Astrocyte of the spinal cord (primary cell): ENCODE results near the gene CDK11B.
"Not testable (repeated sequence)": the region's sequence is repeated elsewhere in the genome, so short reads cannot be mapped to it uniquely, and the experiment has no call there.

ENCODE experiments used
- DNase-seq: peaks from one replicate; pipeline ENCODE4 v3.0.0; 2011; ENCODE audit warnings: low read depth, low spot score
- H3K4me3 ChIP-seq: 2 replicates; pipeline ENCODE4 v1.5.1; 2011; ENCODE audit warnings: low read depth, mild to moderate bottlenecking, low read length, moderate library complexity
- CTCF ChIP-seq: IDR thresholded peaks from 2 replicates; pipeline ENCODE4 v1.5.1; 2012; ENCODE audit warnings: low read depth, mild to moderate bottlenecking, low read length, inconsistent platforms
- in situ Hi-C: cut with HindIII; loops from 2 replicates; pipeline ENCODE4 v1.10.0; 2017; ENCODE audit warnings: low sequenced_read_pairs

The CDK11B gene

GRCh38 chr1:1680031-1680911 lies 21.5 kb upstream of the CDK11B start:
- no peak overlapping the region for H3K4me3 ChIP-seq
- DNase-seq: no peak
- TF ChIP-seq CTCF: no peak
- in situ Hi-C loops: no loop called here

DNA sequence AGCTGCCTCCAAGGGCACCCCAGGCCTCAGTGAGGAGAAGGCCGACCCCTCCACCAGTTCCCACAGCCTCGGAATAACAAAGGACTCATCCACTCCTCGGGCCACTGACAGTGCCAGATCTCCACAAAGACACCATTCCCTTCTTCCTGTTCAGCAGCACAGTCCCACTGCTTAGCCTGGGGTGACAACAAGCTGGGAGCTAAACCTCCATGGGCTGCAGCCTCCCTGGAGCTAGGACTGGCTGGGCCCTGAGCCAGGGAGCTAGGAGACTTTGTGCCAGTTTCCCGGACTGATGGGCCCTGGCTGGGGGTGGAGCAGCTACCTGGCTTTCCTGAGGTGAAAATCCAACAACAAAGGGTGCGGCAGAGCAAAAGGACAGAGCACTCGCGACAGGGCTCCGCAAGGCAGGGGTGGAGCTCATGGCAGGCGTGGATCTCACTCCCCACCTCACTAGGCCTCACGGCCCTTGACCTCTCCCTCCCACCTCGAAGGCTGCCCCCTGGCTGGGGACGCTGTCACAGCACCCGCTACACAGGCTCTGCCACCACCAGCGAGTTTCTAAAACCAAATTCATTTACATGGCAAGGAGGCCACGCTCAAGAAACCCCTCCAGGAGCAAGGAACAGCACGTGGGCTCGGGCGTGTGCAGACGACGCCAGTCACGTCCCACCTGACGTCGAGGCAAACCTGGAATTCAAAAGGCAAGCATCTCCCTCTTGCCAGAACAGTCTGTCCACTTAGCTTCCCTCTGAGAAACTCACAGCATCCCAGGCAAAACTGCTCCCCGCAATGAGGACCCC lies 20.0 kb upstream of the CDK11B start:
- TF ChIP-seq CTCF: peak; percentile 20
- DNase-seq: no peak
- in situ Hi-C loops: no loop called here
- no peak overlapping the region for H3K4me3 ChIP-seq

DNA sequence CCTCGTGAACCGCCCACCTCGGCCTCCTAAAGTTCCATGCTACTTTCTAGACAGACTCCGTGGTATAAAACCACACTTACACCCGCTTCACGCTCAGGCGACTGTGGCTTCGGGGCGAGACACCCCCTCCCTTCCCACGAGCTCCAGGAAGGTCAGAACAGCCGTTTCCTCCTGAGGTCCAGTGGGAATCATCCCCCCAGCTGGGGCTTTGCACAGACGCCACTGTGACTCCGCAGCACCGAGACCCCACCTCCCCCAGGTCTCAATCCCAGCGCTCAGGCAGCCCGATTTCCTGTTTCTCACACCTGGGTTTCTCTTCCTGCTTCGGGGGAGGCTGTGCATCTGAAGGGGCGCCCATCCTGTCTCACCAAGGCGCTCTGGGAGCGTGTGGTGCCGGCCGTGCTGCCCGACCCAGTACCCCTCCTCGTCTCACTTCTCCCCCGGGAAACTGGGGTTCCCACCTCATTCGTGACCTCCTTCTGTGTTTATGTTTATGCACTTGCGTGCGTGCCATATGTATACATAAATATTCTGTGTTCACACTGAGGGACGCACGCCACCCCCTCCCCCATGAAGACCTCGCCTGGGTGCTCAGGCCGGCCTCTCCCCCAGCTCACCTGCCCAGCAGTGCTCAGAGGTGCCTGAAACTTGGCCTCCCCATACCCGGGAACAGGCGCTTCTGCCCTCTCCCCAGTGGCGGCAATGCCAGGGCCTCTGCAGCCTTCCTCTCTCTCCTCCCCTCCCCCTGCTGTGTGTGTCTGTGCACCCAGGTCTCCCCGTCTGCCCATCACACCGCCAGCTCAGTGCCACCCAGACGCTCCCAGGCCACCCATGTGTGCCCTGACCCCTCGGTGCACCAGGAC lies 19.1 kb upstream of the CDK11B start:
- no peak for DNase-seq
- no peak overlapping the region for H3K4me3 ChIP-seq
- TF ChIP-seq CTCF: no peak
- in situ Hi-C loops: no loop called here

DNA sequence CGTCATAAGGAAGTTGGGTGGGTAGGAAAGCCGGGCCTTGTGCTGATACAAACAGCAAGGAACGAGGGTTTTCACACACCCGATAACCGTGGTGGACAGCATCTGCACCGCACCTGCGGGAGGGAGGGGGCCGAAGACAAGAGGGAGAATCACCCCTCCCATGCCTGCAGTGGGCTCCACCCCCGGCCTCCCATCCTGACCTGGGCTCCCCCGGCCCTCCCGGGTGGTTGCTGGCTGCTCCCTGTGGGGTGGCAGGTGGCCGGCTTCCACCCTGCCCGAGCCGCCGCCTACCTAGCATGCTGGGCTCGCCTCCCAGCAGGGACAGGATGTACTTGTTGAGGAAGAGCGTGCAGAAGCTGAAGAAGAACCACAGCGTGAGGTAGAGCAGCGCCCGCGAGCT lies 17.3 kb upstream of the CDK11B start:
- H3K4me3 ChIP-seq, DNase-seq, in situ Hi-C loops: not testable (repeated sequence)

DNA sequence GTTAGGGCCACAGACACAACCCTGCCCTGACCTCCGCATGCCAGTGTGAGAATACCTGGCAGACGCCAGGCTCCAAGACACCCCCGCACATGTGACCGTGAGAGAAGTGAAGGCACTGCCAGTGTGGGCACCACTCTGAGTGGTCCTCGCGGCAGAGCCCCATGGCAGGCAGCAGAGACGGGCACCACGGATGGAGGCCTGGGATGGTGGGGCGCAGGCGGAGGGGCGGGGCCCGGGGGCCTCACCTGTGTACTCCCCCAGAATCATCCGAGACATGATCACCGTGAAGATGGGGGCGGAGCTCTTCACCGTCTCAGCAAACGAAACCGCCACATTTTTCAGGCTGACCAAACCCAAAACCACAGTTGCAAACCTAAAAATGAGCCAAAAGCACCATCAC lies 16.4 kb upstream of the CDK11B start:
- in situ Hi-C loops, DNase-seq, H3K4me3 ChIP-seq: not testable (repeated sequence)

- in situ Hi-C loops, H3K4me3 ChIP-seq, DNase-seq: not testable (repeated sequence)
Measured at GRCh38 chr1:1674806-1675205, 16.0 kb upstream of the CDK11B start.

GRCh38 chr1:1672181-1672965 lies 13.6 kb upstream of the CDK11B start:
- in situ Hi-C loops: no loop called here
- no peak for DNase-seq
- no peak for TF ChIP-seq CTCF
- no peak overlapping the region for H3K4me3 ChIP-seq
